Measurements from ENCODE around the gene HTR2C.

- TF ChIP-seq, protein P1, sequence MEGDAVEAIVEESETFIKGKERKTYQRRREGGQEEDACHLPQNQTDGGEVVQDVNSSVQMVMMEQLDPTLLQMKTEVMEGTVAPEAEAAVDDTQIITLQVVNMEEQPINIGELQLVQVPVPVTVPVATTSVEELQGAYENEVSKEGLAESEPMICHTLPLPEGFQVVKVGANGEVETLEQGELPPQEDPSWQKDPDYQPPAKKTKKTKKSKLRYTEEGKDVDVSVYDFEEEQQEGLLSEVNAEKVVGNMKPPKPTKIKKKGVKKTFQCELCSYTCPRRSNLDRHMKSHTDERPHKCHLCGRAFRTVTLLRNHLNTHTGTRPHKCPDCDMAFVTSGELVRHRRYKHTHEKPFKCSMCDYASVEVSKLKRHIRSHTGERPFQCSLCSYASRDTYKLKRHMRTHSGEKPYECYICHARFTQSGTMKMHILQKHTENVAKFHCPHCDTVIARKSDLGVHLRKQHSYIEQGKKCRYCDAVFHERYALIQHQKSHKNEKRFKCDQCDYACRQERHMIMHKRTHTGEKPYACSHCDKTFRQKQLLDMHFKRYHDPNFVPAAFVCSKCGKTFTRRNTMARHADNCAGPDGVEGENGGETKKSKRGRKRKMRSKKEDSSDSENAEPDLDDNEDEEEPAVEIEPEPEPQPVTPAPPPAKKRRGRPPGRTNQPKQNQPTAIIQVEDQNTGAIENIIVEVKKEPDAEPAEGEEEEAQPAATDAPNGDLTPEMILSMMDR (IDR thresholded peaks at IDR 0.05; ENCODE audit: insufficient read depth, low read depth, low read length): no peak
- TF ChIP-seq EZH2 (IDR thresholded peaks at IDR 0.05; ENCODE audit: insufficient read depth, low read length): no peak
Observed at GRCh38 chrX:114582698-114583395, 1.0 kb upstream of the HTR2C start.

Measured in astrocyte (in vitro differentiated cells and primary cell).